IMR-90 (cell line): Measurements from ENCODE around the gene HOXB8. TPM values are rescaled to one million over a fixed set of nuclear protein-coding genes. Genes with fewer than 3 reads are reported as not detected.

Experiments used
- ATAC-seq: fragments of 200-7000 bp; cut with Tn5 transposase; 2 replicates; pipeline ENCODE4 v1.9.1; 2020; ENCODE audit warnings: low read depth, mild to moderate bottlenecking, moderate library complexity
- BruUV-seq: library from RNA; stranded (reverse); fragments of 400-500 nt; replicated peaks from 2 replicates; lab custom pipeline; 2021; lab: Mats Ljungman, UMichigan
- CTCF ChIA-PET: fragments of 300-600 bp; formaldehyde crosslinking; extraction: SDS; loops from one replicate; lab custom pipeline; 2021; ENCODE audit warnings: antibody characterized with exemption; lab: Yijun Ruan, JAX
- POLR2A ChIA-PET: fragments of 300-600 bp; sonication (Branson Sonifier 250); formaldehyde crosslinking; loops from one replicate; lab custom pipeline; 2022; ENCODE audit warnings: antibody characterized with exemption; ENCODE audit not compliant: unreplicated experiment; lab: Charles Lee
- DNase-seq: peaks from one replicate; pipeline ENCODE4 v3.0.0; 2013
- H2AFZ ChIP-seq: replicated peaks from 2 replicates; pipeline ENCODE3; 2013; ENCODE audit warnings: low read length, mild to moderate bottlenecking; ENCODE audit not compliant: poor library complexity
- H2AK5ac ChIP-seq: 2 replicates; pipeline ENCODE4 v1.6.1; 2013; ENCODE audit warnings: low read depth, low read length, inconsistent platforms
- H2AK9ac ChIP-seq: replicated peaks from 2 replicates; pipeline ENCODE3; 2013; ENCODE audit warnings: mild to moderate bottlenecking, low read depth, low read length, moderate library complexity; ENCODE audit not compliant: poor library complexity
- H2BK120ac ChIP-seq: 2 replicates; pipeline ENCODE4 v1.6.1; 2013; ENCODE audit warnings: low read depth, low read length, inconsistent platforms
- H2BK15ac ChIP-seq: 3 replicates; pipeline ENCODE4 v1.6.1; 2013; ENCODE audit warnings: low read depth, low read length, inconsistent platforms
- H2BK20ac ChIP-seq: 2 replicates; pipeline ENCODE4 v1.6.1; 2013; ENCODE audit warnings: low read depth, mild to moderate bottlenecking, inconsistent platforms, low read length, moderate library complexity
- H2BK5ac ChIP-seq: 2 replicates; pipeline ENCODE4 v1.6.1; 2013; ENCODE audit warnings: mild to moderate bottlenecking, low read depth, low read length, inconsistent platforms; ENCODE audit not compliant: poor library complexity, severe bottlenecking
- H3K14ac ChIP-seq: replicated peaks from 2 replicates; pipeline ENCODE4 v1.6.1; 2013; ENCODE audit warnings: low read depth, low read length, inconsistent platforms
- H3K18ac ChIP-seq: 2 replicates; pipeline ENCODE4 v1.6.1; 2013; ENCODE audit warnings: low read depth, low read length, control low read depth
- H3K23ac ChIP-seq: 2 replicates; pipeline ENCODE4 v1.6.1; 2013; ENCODE audit warnings: low read depth, low read length, inconsistent platforms
- H3K27ac ChIP-seq: 2 replicates; pipeline ENCODE4 v1.5.1; 2013; ENCODE audit warnings: mild to moderate bottlenecking, control low read depth, low read length; ENCODE audit not compliant: insufficient read depth
- H3K27me3 ChIP-seq: 2 replicates; pipeline ENCODE4 v1.6.1; 2013; ENCODE audit warnings: low read length; ENCODE audit not compliant: control insufficient read depth, insufficient read depth
- H3K36me3 ChIP-seq: 2 replicates; pipeline ENCODE4 v1.6.1; 2013; ENCODE audit warnings: low read length, mixed read lengths; ENCODE audit not compliant: control insufficient read depth, insufficient read depth
- H3K4ac ChIP-seq: 2 replicates; pipeline ENCODE4 v1.6.1; 2013; ENCODE audit warnings: low read depth, low read length, inconsistent platforms
- H3K4me1 ChIP-seq: 2 replicates; pipeline ENCODE4 v1.6.1; 2013; ENCODE audit warnings: low read length, mixed read lengths; ENCODE audit not compliant: control insufficient read depth, insufficient read depth
- H3K4me2 ChIP-seq: 2 replicates; pipeline ENCODE4 v1.6.1; 2013; ENCODE audit warnings: low read depth, mild to moderate bottlenecking, control low read depth, low read length, moderate library complexity
- H3K4me3 ChIP-seq: 2 replicates; pipeline ENCODE4 v1.5.1; 2013; ENCODE audit warnings: low read depth, mild to moderate bottlenecking, control low read depth, low read length, moderate library complexity; ENCODE audit not compliant: insufficient read depth
- H3K56ac ChIP-seq: 2 replicates; pipeline ENCODE4 v1.6.1; 2013; ENCODE audit warnings: low read length, inconsistent platforms; ENCODE audit not compliant: insufficient read depth; ENCODE audit errors: extremely low read depth
- H3K79me1 ChIP-seq, 2 experiments: 2 replicates each; pipeline ENCODE4 v1.6.1; 2013; ENCODE audit warnings: low read length in 2 of 2, inconsistent platforms in 1 of 2, low read depth in 1 of 2
- H3K9ac ChIP-seq: 2 replicates; pipeline ENCODE4 v1.6.1; 2013; ENCODE audit warnings: low read depth, low read length, control low read depth
- H3K9me1 ChIP-seq: 2 replicates; pipeline ENCODE4 v1.6.1; 2013; ENCODE audit warnings: low read length, inconsistent platforms; ENCODE audit not compliant: insufficient read depth
- H3K9me3 ChIP-seq: 2 replicates; pipeline ENCODE4 v1.6.1; 2013; ENCODE audit warnings: low read length; ENCODE audit not compliant: control insufficient read depth, insufficient read depth
- H4K20me1 ChIP-seq: 2 replicates; pipeline ENCODE4 v1.6.1; 2013; ENCODE audit warnings: low read length, inconsistent platforms; ENCODE audit not compliant: insufficient read depth
- H4K5ac ChIP-seq: 2 replicates; pipeline ENCODE4 v1.6.1; 2013; ENCODE audit warnings: mild to moderate bottlenecking, low read depth, low read length, control low read depth
- H4K8ac ChIP-seq, 2 experiments: 2 replicates each; pipeline ENCODE4 v1.6.1; 2013; ENCODE audit warnings: low read depth in 2 of 2, low read length in 2 of 2, control low read depth in 1 of 2, inconsistent platforms in 1 of 2
- H4K91ac ChIP-seq: 2 replicates; pipeline ENCODE4 v1.6.1; 2013; ENCODE audit warnings: low read depth, low read length, inconsistent platforms; ENCODE audit not compliant: insufficient read depth
- CHD1 ChIP-seq: IDR thresholded peaks from 2 replicates; pipeline ENCODE4 v1.6.1; 2012; ENCODE audit warnings: low read depth, low read length, improper control_type of control experiment
- MAFK ChIP-seq: IDR thresholded peaks from 2 replicates; pipeline ENCODE4 v1.6.1; 2012; ENCODE audit warnings: low read depth, low read length, improper control_type of control experiment
- WGBS, 2 experiments: methylation state at CpG; one replicate each; pipeline versions ENCODE4 v1.1.5 to v1.1.7; 2013; ENCODE audit warnings: missing lambda C conversion rate in 2 of 2; ENCODE audit not compliant: insufficient read length in 1 of 2; ENCODE audit errors: extremely low coverage in 2 of 2; 5-methylcytosine and 5-hydroxymethylcytosine counted together
- dilution Hi-C: fragments of 300-500 bp; cut with HindIII; formaldehyde crosslinking; loops from one replicate; pipeline ENCODE4 v1.14.3; 2018; ENCODE audit warnings: low sequenced_read_pairs; ENCODE audit not compliant: unreplicated experiment
- in situ Hi-C: fragments of 300-500 bp; cut with MboI; formaldehyde crosslinking; loops from 3 replicates; pipeline ENCODE4 v1.14.3; 2019; ENCODE audit warnings: low sequenced_read_pairs, inconsistent platforms, mixed read lengths
- intact Hi-C: fragments of 100-400 bp; cut with micrococcal nuclease; formaldehyde crosslinking; loops from 2 replicates; pipeline ENCODE4 v1.10.0; 2022
- polyA plus RNA-seq, 3 experiments: library from polyadenylated mRNA; depleted of rRNA; stranded (reverse); fragments of >200 nt; gene quantifications; 2 replicates each; pipeline ENCODE4 v1.2.3, GENCODE V29; 2012; ENCODE audit warnings: low replicate concordance in 1 of 3
- total RNA-seq: library from RNA; depleted of rRNA; stranded (reverse); fragments of >200 nt; gene quantifications from 2 replicates; pipeline ENCODE4 v1.2.3, GENCODE V29; 2012

The HOXB8 gene
- total and polyA plus RNA-seq, 2 of the 4 experiments (the other 2 are of a cell fraction), result 0.54 to 5.3 TPM

GRCh38 chr17:48595278-48595999 is 19.7 kb downstream of the HOXB8 start (continued):
- no peak for TF ChIP-seq CHD1

- no TSS peak for BruUV-seq
- Histone ChIP-seq H3K4me2 (peak overlapping the region; percentile 83), H2BK5ac (peak overlapping the region; percentile 95), H3K14ac (peak overlapping the region; percentile 69), H2AFZ (peak overlapping the region; percentile 78), H4K5ac (peak overlapping the region; percentile 78), H3K23ac (peak overlapping the region; percentile 98), H3K18ac (peak overlapping the region; percentile 58), H3K4me1 (peaks cover 12% of the 10 kb centered on the region), H3K27me3 (no peaks in the 10 kb centered on the region), H4K20me1 (peaks cover 7% of the 10 kb centered on the region; the same call in 1 of the 2 replicates), H3K9me1 (0 out of 2 replicates have a peak, but pooled peaks cover 2% of the 10 kb centered on the region), H3K9ac (peak overlapping the region; percentile 82), H2AK5ac (peak overlapping the region; percentile 63), H4K91ac (peak overlapping the region; percentile 93), H2BK120ac (peak overlapping the region; percentile 79), H3K9me3 (no peaks in the 10 kb centered on the region), H3K36me3 (peaks cover 14% of the 10 kb centered on the region; the same call in 1 of the 2 replicates), H3K4me3 (peak overlapping the region; percentile 27), H2BK15ac (peak overlapping the region; percentile 36; the same call in 1 of the 3 replicates), H4K8ac (peak overlapping the region; percentile 81 to 90), H3K56ac (peak overlapping the region; percentile 96), H3K27ac (peak overlapping the region; percentile 96), H3K4ac (peak overlapping the region; percentile 91), H2AK9ac (peak overlapping the region; percentile 38), H3K79me1 (peaks cover 14 to 16% of the 10 kb centered on the region in 2 experiments; a peak in 3 of 4 replicates), H2BK20ac (peak overlapping the region; percentile 53)
- dilution Hi-C loops, result no loop called here
- ChIA-PET POLR2A (interaction anchor here (0.6 to 3.1 kb wide), 6 partner anchors 15 to 259 kb away, joined by 3 to 25 read pairs (median 8); no protein-coding TSS in a partner anchor), CTCF (interaction anchor here (0.5 to 0.6 kb wide), 2 partner anchors 15 to 38 kb away, joined by 4 read pairs; no protein-coding TSS in a partner anchor)
- TF ChIP-seq MAFK, result no peak
- peak; percentile 63 for DNase-seq
- in situ Hi-C loops, result loop anchor here (5.0 to 10.0 kb wide), 2 partner anchors 257 to 570 kb away; no protein-coding TSS in a partner anchor
- intact Hi-C loops, result no loop called here
- 0% methylated on average over 4 of the region's 25 CpGs; no CpG with 5 or more reads in 1 of the 2 experiments for WGBS, 2 experiments
- no peak for ATAC-seq
Observed at GRCh38 chr17:48594538-48595277, 20.4 kb downstream of the HOXB8 start.
